DMS114 treated with DMSO at 0.1 percent for 48 hours (cell line): ENCODE results near the gene TOMM40.
"Not testable (repeated sequence)": the region's sequence is repeated elsewhere in the genome, so short reads cannot be mapped to it uniquely, and the experiment has no call there.

ENCODE experiments used
- DNase-seq: peaks from one replicate; lab custom pipeline; 2025; ENCODE audit not compliant: unreplicated experiment; lab: John Stamatoyannopoulos, UW

The TOMM40 gene

DNA sequence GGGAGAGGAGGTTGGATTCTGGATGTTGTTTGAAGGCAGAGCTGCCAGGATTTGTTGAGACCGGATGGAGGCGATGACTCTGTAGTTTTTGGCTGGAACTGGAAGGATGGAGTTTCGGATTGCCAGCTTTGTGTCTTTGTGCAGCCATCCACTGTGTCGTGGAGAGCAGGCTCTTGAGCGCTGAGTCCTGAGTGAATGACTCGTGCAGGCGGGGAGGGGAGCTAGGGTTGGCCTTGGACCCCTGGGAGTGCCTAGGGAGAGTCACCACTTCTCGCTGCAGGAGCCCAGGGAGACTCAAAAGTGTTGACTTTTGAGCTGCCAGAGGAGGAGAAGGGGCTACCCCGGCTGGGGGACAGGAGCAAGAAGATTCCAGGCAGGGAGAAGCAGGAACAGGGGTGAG is 3.9 kb downstream of the TOMM40 start:
- no peak for DNase-seq

DNA sequence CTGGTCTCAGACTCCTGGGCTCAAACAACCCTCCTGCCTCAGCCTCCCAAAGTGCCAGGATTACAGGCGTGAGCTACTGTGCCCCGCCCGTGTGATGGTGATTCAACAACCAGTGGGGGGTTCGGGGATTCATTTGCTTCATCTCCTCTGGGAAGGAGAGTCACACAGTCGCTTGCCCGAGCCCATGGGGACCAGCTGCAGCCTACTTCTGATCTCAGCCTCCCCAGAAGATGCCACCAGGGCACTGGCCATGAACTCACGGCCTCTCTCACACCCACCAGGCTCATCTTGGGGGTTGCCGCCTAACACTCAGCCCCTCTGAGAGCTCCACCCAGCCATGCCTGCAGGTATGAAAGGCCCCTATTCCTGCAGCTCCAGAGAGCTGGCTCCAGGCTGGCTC is 6.8 kb downstream of the TOMM40 start:
- DNase-seq: no peak

DNA sequence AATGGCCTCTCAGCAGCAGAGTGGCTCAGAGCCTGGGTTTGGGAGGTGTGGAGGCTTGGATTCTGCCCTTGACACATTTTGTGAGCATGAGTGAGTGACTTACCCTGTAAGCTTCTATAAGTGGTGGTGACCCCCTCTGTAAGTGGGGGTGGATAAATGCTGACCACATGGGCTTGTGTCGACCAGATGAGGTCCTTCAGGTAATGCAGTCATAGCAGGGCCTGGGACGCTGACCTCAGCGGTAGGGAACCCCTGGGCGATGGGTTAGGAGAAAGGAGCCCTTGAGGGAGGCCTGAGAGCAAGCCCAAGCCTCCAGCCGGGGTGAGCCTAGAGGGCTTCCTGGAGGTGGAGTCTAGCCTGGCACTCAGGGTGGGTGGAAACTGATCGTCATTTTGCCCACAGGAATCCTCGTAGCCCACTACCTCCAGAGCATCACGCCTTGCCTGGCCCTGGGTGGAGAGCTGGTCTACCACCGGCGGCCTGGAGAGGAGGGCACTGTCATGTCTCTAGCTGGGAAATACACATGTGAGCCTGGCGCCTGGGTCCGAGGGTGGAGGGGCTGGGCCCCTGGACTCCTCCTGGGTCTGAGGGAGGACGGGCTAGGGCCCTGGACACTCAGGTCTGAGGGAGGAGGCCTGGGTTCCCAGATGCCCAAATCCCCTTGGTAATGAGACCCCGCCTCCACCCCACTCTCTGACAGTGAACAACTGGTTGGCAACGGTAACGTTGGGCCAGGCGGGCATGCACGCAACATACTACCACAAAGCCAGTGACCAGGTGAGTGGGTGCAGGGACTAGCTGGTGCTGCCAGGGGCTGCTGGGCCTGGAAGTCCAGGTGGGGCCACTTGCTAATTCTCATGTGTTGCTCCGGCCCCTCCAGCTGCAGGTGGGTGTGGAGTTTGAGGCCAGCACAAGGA is 9.5 kb downstream of the TOMM40 start:
- DNase-seq: no peak

DNA sequence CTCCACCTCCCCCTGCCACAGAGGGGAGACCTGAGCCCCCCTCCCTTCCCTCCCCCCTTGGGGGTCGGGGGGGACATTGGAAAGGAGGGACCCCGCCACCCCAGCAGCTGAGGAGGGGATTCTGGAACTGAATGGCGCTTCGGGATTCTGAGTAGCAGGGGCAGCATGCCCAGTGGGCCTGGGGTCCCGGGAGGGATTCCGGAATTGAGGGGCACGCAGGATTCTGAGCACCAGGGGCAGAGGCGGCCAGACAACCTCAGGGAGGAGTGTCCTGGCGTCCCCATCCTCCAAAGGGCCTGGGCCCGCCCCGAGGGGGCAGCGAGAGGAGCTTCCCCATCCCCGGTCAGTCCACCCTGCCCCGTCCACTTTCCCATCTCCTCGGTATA is 12.2 kb downstream of the TOMM40 start:
- no peak for DNase-seq

DNA sequence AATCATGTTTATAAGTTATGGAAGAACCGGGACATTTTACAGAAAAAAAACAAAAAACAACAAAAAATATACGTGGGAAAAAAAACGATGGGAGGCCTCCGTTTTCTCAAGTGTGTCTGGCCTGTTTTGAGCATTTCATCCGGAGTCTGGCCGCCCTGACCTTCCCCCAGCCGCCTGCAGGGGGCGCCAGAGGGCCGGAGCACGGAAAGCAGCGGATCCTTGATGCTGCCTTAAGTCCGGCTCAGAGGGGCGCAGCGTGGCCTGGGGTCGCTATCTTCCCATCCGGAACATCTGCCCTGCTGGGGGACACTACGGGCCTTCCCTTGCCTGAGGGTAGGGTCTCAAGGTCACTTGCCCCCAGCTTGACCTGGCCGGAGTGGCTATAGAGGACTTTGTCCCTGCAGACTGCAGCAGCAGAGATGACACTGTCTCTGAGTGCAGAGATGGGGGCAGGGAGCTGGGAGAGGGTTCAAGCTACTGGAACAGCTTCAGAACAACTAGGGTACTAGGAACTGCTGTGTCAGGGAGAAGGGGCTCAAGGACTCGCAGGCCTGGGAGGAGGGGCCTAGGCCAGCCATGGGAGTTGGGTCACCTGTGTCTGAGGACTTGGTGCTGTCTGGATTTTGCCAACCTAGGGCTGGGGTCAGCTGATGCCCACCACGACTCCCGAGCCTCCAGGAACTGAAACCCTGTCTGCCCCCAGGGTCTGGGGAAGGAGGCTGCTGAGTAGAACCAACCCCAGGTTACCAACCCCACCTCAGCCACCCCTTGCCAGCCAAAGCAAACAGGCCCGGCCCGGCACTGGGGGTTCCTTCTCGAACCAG is 12.8 kb downstream of the TOMM40 start:
- DNase-seq: no peak

DNA sequence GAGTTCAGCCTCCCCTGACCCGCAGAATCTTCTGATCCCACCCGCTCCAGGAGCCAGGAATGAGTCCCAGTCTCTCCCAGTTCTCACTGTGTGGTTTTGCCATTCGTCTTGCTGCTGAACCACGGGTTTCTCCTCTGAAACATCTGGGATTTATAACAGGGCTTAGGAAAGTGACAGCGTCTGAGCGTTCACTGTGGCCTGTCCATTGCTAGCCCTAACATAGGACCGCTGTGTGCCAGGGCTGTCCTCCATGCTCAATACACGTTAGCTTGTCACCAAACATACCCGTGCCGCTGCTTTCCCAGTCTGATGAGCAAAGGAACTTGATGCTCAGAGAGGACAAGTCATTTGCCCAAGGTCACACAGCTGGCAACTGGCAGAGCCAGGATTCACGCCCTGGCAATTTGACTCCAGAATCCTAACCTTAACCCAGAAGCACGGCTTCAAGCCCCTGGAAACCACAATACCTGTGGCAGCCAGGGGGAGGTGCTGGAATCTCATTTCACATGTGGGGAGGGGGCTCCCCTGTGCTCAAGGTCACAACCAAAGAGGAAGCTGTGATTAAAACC is 13.5 kb downstream of the TOMM40 start:
- DNase-seq: no peak

DNA sequence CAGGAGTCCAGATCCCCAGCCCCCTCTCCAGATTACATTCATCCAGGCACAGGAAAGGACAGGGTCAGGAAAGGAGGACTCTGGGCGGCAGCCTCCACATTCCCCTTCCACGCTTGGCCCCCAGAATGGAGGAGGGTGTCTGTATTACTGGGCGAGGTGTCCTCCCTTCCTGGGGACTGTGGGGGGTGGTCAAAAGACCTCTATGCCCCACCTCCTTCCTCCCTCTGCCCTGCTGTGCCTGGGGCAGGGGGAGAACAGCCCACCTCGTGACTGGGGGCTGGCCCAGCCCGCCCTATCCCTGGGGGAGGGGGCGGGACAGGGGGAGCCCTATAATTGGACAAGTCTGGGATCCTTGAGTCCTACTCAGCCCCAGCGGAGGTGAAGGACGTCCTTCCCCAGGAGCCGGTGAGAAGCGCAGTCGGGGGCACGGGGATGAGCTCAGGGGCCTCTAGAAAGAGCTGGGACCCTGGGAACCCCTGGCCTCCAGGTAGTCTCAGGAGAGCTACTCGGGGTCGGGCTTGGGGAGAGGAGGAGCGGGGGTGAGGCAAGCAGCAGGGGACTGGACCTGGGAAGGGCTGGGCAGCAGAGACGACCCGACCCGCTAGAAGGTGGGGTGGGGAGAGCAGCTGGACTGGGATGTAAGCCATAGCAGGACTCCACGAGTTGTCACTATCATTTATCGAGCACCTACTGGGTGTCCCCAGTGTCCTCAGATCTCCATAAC is 14.5 kb downstream of the TOMM40 start, which contains the start of gene APOE:
APOE (plus strand) TSS at position 360 of the 724 bp plus-strand sequence. CDS start 829 bp downstream, outside the sequence.
- DNase-seq: no peak

DNA sequence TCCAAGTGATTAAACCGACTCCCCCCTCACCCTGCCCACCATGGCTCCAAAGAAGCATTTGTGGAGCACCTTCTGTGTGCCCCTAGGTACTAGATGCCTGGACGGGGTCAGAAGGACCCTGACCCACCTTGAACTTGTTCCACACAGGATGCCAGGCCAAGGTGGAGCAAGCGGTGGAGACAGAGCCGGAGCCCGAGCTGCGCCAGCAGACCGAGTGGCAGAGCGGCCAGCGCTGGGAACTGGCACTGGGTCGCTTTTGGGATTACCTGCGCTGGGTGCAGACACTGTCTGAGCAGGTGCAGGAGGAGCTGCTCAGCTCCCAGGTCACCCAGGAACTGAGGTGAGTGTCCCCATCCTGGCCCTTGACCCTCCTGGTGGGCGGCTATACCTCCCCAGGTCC is 16.6 kb downstream of the TOMM40 start:
- no peak for DNase-seq

DNA sequence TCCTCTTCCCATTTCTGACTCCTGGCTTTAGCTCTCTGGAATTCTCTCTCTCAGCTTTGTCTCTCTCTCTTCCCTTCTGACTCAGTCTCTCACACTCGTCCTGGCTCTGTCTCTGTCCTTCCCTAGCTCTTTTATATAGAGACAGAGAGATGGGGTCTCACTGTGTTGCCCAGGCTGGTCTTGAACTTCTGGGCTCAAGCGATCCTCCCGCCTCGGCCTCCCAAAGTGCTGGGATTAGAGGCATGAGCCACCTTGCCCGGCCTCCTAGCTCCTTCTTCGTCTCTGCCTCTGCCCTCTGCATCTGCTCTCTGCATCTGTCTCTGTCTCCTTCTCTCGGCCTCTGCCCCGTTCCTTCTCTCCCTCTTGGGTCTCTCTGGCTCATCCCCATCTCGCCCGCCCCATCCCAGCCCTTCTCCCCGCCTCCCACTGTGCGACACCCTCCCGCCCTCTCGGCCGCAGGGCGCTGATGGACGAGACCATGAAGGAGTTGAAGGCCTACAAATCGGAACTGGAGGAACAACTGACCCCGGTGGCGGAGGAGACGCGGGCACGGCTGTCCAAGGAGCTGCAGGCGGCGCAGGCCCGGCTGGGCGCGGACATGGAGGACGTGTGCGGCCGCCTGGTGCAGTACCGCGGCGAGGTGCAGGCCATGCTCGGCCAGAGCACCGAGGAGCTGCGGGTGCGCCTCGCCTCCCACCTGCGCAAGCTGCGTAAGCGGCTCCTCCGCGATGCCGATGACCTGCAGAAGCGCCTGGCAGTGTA is 17.2 kb downstream of the TOMM40 start:
- no peak for DNase-seq

DNA sequence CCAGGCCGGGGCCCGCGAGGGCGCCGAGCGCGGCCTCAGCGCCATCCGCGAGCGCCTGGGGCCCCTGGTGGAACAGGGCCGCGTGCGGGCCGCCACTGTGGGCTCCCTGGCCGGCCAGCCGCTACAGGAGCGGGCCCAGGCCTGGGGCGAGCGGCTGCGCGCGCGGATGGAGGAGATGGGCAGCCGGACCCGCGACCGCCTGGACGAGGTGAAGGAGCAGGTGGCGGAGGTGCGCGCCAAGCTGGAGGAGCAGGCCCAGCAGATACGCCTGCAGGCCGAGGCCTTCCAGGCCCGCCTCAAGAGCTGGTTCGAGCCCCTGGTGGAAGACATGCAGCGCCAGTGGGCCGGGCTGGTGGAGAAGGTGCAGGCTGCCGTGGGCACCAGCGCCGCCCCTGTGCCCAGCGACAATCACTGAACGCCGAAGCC is 17.8 kb downstream of the TOMM40 start:
- DNase-seq: no peak

DNA sequence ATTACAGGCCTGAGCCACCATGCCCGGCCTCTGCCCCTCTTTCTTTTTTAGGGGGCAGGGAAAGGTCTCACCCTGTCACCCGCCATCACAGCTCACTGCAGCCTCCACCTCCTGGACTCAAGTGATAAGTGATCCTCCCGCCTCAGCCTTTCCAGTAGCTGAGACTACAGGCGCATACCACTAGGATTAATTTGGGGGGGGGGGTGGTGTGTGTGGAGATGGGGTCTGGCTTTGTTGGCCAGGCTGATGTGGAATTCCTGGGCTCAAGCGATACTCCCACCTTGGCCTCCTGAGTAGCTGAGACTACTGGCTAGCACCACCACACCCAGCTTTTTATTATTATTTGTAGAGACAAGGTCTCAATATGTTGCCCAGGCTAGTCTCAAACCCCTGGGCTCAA is 18.7 kb downstream of the TOMM40 start:
- no peak for DNase-seq

DNA sequence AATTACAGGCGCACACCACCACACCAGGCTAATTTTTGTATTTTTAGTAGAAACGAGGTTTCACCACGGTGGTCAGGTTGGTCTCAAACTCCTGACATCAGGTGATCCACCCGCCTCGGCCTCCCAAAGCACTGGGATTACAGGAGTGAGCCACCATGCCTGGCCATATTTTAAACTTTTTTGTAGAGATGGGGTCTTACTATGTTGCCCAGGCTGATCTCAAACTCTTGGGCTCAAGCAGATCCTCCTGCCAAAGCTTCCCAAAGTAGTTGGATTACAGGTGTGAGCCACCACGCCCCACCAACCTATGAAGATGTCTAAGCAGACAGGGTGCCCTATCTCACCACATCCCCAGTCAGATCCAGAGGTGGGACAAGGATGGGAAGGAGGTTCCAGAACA is 20.8 kb downstream of the TOMM40 start:
- DNase-seq: not testable (repeated sequence)

DNA sequence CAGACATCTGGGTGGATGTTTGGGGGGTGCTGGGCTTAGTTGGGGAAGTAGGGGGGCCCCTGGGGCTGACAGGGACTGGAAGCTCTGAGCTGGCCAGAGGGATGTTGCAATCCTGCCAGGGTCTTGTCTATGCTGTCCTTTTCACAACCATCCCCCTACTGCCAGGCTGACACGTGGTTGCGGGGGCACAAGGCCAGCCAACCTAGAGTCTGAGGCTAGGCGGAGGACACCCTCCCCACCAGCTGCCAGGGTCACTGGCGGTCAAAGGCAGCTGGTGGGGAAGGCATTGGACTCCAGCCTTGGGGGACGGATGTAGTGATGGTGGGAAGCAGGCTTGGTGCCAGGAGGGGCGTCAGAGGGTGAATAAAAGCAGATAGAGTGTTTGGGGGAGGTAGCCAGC is 21.8 kb downstream of the TOMM40 start:
- no peak for DNase-seq

DNA sequence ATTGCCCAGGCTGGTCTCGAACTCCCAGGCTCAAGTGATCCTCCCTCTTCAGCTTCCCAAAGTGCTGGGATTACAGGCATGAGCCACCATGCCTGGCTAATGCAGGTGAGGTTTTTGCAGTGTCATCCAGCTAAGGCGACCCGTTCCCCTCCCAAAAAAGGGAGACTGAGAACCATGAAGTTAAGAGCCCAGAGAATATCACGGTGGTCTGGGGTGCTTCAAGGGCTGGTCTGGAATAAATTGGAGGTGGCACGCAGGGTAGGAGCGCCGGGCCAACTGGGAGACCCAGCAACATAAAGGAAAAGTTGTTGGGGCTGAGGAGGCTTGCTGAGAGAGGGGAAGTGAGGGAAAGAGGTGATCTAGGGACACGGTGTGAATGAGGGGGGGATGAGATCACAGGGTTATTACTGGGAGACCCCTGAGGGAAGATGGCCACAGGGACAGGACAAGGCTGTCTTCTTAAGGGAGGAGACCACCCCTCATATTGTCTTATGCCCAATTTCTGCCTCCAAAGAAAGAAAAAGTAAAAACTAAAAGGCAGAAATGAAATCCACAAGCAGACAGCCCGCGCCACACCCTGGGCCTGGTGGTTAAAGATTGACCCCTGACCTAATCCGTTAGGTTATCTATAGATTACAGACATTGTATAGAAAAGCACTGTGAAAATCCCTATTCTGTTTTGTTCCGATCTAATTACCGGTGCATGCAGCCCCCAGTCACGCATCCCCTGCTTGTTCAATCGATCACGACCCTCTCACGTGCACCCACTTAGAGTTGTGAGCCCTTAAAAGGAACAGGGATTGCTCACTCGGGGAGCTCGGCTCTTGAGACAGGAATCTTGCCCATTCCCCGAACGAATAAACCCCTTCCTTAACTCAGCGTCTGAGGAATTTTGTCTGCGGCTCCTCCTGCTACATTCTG is 22.7 kb downstream of the TOMM40 start:
- DNase-seq: not testable (repeated sequence)

DNA sequence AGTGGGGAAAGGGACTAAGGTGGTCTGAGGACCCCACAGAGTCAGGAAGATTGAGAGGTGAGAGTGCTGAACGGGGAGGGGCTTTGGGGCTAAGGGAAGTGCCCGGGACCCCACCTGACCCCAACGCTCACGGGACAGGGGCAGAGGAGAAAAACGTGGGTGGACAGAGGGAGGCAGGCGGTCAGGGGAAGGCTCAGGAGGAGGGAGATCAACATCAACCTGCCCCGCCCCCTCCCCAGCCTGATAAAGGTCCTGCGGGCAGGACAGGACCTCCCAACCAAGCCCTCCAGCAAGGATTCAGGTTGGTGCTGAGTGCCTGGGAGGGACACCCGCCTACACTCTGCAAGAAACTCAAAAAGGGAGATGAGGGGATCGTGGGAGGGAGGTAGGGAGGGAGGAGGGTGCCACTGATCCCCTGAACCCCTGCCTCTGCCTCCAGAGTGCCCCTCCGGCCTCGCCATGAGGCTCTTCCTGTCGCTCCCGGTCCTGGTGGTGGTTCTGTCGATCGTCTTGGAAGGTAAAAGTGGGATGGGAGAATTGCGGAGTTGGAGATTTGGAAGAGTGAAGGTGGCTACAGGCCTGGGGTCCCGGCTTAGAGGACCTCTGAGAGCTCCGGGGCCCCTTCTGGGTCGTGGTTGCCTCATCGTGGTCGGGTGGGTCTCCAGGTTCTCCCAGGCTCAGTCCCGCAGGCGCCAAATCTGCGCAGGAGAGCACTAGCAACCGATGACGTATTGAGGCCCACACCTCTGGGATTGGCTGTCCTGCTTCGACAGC is 23.6 kb downstream of the TOMM40 start, which contains the start of gene APOC1:
APOC1 (plus strand) TSS at position 176 of the 774 bp plus-strand sequence; CDS start at position 460, 284 bp downstream.
- peak; percentile 69 for DNase-seq

DNA sequence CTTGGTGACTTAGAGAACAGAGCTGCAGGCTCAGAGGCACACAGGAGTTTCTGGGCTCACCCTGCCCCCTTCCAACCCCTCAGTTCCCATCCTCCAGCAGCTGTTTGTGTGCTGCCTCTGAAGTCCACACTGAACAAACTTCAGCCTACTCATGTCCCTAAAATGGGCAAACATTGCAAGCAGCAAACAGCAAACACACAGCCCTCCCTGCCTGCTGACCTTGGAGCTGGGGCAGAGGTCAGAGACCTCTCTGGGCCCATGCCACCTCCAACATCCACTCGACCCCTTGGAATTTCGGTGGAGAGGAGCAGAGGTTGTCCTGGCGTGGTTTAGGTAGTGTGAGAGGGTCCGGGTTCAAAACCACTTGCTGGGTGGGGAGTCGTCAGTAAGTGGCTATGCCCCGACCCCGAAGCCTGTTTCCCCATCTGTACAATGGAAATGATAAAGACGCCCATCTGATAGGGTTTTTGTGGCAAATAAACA is 33.2 kb downstream of the TOMM40 start:
- no peak for DNase-seq

DNA sequence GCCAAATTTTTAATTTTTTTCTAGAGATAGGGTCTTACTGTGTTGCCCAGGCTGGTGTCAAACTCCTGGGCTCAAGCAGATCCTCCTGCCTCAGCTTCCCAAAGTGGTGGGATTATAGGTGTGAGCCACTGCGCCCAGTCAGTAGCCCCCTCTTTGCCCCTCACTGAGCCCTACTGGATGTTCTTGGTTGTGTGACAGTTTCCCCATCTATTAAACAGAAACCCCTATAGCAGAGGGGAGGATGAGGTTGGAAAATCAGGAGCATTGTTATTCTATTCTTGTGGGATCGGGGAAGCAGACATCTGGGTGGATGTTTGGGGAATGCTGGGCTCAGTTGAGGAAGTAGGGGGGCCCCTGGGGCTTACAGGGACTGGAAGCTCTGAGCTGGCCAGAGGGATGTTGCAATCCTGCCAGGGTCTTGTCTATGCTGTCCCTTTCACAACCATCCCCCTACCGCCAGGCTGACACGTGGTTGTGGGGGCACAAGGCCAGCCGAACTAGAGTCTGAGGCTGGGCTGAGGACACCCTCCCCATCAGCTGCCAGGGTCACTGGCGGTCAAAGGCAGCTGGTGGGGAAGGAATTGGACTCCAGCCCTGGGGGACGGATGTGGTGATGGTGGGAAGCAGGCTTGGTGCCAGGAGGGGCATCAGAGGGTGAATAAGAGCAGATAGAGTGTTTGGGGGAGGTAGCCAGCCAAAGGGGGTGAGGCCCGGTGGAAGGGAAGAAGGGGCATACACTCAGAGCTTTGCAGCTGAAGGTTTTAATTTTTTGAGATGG is 34.2 kb downstream of the TOMM40 start:
- no peak for DNase-seq
